GM19463 (cell line): ENCODE data around the gene METTL4.
"Not testable (repeated sequence)": the region's sequence is repeated elsewhere in the genome, so short reads cannot be mapped to it uniquely, and the experiment has no call there.

Experiments used
- ATAC-seq: cut with Tn5 transposase; IDR thresholded peaks from one replicate; pipeline ENCODE4 v1.9.1; 2021; ENCODE audit warnings: mild to moderate bottlenecking, moderate library complexity; ENCODE audit not compliant: unreplicated experiment

Gene METTL4

DNA sequence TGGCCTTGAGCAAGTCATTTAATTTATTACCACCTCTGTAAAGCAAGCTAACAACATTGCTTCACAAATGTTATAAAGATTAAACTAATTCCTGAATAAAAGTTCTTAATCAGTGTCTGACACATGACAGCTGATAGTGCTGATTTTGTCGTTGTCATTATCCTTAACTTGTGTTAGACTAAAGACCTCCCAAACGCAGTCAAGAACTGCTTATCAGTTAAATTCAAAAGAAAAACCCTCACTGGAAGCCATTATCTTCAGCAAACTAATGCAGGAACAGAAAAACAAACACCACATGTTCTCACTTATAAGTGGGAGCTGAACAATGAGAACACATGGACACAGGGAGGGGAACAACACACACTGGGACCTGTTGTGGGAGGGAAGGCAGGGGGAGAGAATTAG lies 46.5 kb downstream of the METTL4 start:
- ATAC-seq, result not testable (repeated sequence)

DNA sequence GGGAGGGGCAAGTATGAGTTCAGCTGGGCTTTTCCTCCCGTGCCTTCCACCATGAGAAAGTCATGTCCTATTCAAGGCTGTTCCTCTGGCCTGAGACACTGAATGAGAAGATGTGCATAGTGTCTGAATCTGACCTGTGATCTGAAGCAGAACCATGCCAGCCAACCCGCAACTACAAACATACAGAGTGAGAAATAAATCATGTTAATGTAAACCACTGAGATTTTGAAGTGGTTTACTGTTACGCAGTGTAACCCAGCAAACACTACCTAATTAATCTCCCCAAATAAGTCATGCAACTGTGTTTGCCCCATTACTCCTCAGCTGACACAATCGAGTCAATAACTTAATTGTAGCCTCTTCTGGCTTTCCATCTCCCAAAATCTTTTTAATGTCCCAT lies 49.2 kb downstream of the METTL4 start:
- ATAC-seq, result no peak

DNA sequence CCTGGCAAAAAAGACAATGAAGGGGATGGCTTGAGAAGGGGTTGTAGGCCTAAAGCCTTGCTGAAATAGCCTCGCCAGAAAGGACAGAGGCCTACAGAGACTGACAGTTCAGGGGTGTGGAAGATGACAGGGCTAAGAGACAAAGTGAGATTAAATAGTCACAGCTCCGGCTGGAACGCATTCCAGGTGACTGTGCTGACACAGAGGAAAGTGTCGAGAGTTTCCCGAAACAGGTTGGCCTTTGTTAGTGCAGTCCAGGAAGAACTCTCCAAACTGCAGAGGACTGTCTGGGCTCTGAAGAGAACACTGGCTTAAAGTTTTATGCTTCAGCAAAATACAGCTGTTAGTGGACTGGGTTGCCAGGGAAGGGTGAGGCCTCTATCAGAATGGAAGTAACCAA lies 52.8 kb downstream of the METTL4 start:
- no peak for ATAC-seq

DNA sequence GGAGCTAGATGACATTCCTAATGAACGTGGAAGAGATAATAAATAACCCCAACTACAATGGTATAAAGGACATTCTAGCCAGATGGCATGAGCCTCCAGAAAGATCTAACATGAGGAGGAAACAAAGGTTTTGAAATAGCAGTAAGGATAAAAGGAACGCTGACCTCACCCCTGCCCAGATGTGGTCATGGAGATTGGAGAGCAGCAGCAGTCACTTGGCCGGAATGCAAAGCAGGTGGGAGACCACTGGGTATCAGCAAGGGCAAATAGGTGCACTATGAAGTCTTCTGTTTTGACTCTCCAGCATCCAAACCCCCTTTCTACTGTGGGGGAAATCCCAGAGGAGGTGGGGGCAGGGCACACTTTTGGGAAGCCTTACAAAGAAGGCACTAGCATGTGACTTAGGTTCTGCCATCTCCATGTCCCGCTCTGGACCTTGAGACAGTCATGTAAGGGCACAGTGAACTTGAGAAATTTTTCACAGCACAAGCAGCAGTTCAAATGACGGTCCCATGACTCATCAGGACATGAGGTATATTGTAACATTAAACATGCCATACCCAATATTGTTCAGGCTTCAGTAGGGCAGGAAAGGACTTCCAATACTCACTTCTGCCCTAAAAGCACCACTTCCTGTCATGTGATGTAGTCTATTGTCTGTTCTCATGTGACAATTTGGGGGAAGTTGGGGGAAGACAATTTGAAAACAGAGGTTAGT lies 55.2 kb downstream of the METTL4 start:
- ATAC-seq, result no peak

DNA sequence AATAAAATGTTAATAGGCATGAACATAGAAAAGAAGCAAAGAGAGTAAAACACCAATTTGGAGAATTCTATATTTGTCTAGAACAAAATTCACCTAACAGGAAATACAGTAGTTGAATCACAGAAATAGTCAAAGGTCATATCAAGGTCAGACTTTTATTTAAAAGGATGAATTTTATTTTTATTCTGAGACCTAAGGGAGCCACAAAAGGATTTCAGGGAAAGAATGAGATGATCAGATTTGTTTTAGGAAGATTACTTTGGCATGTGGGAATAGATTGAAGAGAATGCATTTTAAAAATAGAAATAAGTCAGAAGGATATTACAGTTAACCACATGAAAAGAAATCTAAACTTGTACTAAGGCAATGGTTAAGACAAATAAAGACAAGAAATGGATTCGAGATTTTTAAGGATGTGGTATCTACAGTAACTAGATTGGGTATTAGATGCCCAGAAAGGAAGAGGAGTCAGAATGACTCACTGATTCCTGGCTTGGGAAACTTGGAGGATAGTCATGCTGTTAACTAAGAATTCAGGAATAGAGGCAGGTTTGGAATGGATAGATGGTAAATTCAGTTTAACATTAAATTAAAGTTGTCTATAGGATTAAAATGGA lies 56.0 kb downstream of the METTL4 start:
- ATAC-seq, result no peak

DNA sequence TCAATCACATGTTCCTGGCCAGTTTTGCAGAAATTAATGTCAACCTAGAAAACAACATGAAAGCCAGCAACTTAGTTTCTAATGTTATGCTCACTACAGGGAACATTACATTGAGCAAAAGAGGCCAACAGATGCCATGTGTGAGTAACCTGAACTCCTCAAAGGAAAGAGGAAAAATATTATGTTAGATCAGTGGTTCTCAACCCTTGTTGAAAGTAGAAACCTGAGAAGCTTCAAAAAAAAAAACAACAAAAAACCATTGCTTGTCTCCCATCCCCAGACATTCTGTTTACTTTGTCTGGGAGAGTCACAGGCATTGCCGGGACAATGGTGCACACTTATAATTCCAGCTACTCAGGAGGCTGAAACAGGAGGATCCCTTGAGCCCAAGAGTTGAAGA lies 57.7 kb downstream of the METTL4 start:
- ATAC-seq, result no peak

DNA sequence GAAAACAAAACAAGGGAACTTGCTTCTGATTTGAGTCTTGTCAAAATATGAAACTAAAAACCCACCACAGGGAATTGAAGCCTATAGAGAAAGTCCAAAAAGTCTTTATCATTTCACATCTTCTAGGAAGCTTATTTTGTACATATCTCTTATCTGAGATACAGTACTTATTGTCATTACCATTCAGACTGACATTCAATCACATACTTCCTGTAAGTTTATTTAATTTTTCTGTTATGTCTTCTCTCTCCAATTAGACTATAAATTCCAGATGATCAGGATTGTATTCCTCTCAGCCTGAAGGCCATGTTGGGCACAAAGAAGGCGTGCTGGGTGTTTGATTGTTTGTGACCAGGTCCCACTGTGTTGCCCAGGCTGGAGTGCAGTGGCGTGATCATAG lies 59.2 kb downstream of the METTL4 start:
- ATAC-seq, result no peak

DNA sequence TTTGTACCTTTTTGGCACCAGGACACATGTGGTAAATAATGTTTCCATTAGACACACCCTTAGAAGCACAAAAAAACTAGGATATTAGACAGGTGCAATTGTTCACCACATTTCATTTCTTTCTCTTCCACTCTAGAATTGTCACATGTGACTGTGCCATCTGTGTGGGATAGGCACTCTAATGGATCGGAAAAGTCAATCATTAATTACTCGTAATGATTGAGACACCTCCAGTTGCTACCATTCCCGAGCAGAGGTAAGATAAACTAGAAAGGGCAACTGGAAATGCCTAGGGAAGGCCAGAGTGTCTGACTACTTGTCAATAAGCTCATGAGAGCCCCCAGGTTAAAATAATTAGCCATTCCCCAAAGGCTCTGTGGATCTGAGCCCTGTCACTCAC lies 59.9 kb downstream of the METTL4 start:
- ATAC-seq, result no peak

DNA sequence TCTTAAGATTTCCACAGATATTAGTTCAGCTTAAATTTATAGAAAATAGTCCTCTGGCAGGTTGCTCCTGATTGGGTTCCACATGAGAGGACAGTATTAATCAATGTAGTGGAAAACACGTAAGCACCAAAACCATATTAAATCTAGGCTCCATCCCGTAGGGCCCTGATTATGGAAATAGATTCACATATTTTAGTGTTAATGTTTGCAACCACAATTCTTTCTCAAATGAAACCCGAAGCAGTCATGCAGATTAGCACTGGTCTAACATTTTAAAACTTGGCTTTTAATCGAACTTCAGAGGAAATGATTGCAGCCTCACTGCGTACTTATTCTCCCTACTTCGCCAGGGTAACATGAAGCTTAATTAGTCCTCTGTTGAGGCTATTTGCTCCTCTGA lies 60.9 kb downstream of the METTL4 start:
- ATAC-seq, result no peak

DNA sequence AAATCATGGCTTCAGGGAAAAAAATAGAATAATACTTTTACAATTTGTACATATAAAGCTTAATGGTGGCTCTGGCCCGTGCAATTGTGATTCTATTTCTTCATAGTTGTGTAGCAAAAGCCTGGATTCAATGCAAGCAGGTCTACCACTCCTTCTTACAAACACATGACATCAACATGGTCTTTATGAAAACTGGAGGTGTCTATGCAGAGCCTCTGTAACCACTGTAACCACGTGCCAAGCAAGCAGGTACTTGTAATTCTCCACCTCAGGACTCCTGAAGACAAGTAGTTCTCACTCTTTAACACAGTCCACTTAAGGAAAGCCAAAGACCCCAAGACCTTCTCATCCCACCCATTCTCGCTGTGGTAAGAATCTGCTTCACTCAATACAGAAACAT lies 62.6 kb downstream of the METTL4 start:
- no peak for ATAC-seq

DNA sequence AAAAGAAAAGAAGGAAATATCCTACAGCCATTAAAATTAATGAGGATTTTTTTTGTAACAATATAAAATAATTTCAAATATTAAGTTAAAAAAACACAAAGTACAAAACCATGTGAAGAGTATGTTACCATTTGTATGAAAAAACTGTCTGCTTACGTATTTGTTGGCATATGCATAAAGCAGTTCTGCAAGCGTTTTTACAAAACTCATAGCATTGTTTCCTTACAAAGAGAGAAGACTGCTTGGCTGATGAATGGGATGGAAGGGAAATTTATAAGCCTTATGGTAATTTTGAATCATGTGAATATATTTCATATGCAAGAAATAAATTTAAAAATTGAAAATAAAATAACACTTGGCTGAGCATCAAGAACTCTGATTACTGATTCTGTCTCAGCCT lies 63.1 kb downstream of the METTL4 start:
- no peak for ATAC-seq

DNA sequence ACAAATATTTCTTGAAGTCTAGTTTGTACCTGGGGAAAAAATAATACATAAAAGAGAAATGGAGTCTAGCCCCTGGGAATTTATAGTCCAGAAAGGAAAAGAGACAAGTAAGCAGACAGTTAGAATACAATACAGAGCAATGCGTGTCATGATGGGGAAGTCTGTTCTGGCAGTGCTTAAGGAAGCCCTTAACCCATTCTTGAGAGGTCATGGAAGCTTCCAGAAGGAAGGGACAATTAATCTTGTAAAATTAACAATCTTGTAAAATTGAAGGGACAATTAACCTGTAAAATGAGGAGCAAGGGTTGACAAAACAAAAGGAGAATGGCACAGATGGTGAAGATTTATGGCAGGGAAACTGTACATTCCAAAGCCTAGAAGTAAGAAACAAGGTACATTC lies 66.7 kb downstream of the METTL4 start:
- no peak for ATAC-seq

DNA sequence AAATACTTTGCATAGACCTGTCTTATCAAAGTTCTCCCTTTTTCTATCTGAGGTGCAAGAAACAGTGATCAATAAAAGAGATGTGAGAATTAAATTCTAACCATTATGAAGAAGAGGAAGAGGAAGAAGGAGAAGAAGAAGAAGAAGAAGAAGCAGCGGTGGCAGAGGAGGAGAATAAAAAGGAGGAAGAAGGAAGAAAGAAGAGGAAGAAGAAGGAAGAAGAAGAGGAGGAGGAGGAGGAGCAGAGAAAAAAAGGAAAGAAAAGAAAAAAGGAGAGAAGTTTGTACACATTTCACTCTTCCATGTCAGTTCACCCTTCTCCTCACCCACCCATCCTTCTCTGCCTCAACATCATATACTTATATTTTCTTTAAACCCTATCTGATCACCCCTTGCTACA lies 68.4 kb downstream of the METTL4 start:
- no peak for ATAC-seq

DNA sequence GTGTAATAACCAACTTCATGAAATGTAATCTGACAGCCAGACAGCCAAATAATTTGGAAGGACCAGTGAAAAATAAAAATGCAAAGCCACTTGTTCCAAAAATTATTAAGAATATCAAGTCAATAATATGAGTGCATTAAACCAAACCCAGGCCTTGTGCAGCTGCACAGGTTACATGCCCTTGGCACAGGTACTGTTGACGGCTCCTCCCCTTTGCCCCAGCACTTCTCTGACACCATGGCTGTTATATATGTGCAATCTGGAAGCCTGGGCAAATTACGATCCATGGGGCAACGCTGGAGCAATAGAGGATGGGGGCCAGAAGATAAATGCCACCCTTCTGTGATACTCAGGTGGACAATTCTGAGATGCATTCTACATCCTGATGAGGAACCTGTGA lies 68.9 kb downstream of the METTL4 start:
- no peak for ATAC-seq

DNA sequence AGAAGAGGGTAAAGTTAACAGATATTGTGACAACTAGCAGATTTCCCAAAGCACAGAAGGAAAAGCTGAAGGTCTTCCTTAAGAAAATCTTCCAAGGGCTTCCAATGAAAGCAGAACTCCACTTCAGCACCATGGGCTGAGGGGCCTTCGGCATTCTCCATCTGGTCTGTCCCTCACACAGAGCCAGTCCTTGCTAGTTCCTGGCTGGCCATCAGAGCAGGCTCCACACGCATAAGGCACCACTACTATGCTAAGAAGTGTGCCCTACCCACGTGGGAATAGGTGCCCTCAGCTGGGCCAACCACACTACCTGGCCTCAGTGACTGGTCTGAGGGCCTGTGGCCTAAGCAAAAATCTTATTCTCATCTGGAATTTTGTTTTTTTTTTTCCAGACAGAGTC lies 73.5 kb downstream of the METTL4 start:
- no peak for ATAC-seq

DNA sequence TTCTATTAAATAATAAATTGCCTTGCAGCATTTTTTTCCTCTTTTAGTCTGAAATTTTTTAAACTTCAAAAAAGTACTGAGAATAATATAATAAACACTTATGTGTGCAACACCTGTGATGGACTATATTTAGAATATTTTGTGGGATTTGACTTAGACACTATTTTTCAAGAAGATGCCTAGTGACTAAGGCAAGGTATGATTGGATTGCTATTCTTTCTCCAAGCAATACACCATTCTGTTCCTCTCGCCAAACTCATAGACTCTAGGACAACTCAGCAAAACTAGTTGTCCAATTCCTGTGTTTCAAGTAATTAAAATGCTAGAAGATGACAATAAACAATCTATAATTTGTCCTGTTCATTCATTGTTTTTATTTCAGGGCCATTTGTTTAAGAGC lies 75.9 kb downstream of the METTL4 start:
- ATAC-seq, result no peak

DNA sequence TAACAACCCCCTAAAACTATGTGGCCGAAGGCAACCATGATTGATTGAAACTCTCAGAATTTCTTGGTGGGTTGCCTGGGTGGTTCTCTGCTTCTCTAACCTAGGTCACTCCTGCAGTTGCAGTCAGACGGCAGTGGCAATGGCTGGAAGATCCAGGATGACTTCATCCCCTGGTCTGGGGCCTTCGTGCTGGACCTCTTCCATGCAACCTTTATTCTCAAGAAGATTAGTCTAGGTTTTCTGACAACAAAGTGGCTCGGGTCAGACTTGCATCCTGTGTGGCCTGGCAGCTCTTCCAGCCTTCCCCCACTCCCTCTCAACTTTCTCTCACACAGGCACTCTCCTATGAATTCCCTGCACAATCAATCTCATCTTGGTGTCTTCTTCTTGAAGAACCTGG lies 76.4 kb downstream of the METTL4 start:
- no peak for ATAC-seq
